ENCODE data around the gene ALG2. TPM values are rescaled to one million over a fixed set of nuclear protein-coding genes. Genes with fewer than 3 reads are reported as not detected.

Gene ALG2
- polyA plus RNA-seq, 4 donors, result 12.4 to 45.5 (median 20.6) TPM

DNA sequence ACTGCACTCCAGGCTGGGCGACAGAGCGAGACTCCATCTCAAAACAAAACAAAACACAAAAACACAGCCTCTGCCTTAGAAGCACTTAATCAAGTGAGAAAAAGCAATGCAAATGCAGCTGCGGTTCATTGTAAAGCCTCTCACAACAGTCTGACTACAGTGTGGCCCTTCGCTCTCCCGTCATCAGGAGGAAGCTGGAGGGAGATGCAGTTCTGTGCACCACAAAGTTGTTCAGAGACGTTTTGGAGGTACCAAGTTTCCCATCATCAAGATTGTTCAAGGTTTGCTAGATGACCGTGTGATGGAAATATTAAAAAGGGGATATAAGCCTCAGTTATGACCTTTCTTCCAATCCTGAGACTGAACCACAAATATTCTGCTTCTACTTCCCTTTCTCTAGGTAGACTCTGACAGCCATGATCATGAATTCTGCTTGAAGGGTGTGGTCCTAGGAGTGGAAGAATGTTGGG is 41.2 kb upstream of the ALG2 start:
- 77 to 88% (median 80%) methylated on average over 7 of the region's 7 CpGs for WGBS, 3 donors
- Histone ChIP-seq H3K4me3 (ENCODE audit: low read depth in 1 of 3, low read length in 3 of 3) (no peak overlapping the region), H3K27ac (ENCODE audit: low read depth in 1 of 3, low read length in 2 of 3) (no peak overlapping the region), H3K4me1 (ENCODE audit: control insufficient read depth in 3 of 3, insufficient read depth in 2 of 3, low read depth in 1 of 3, low read length in 2 of 3) (peaks cover 0 to 5% (median 0%) of the 10 kb centered on the region in 3 donors), H3K36me3 (ENCODE audit: control insufficient read depth in 3 of 3, insufficient read depth in 2 of 3, low read depth in 1 of 3, low read length in 3 of 3) (no peaks in the 10 kb centered on the region), H3K9me3 (ENCODE audit: control insufficient read depth in 2 of 2, insufficient read depth in 1 of 2, low read depth in 1 of 2, low read length in 1 of 2) (no peaks in the 10 kb centered on the region), H3K27me3 (ENCODE audit: control insufficient read depth in 3 of 3, insufficient read depth in 3 of 3, low read length in 3 of 3) (no peaks in the 10 kb centered on the region)
- DNase-seq (no peak), FAIRE-seq (no peak)

DNA sequence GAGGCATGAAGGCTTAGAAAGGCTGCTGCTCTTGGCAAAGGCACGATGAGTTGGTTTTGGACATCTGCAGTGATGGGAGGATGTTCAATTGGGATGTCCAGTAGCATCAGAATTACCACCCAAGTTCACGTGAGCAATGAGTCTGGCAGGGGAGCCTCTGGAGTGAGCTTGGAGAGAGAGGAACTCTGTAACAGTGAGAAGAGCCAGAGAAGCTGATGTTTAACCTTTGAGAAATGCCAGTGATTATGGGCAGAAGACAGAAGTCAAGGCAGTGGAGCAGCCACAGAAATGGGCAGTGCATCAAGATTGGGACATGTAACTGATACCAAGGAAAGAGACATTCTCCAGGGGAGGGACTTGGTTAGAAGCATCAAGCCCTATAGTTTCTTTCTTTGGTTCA is 40.2 kb upstream of the ALG2 start:
- Histone ChIP-seq H3K36me3 (ENCODE audit: control insufficient read depth in 3 of 3, insufficient read depth in 2 of 3, low read depth in 1 of 3, low read length in 3 of 3) (no peaks in the 10 kb centered on the region), H3K4me3 (ENCODE audit: low read depth in 1 of 3, low read length in 3 of 3) (no peak overlapping the region), H3K4me1 (ENCODE audit: control insufficient read depth in 3 of 3, insufficient read depth in 2 of 3, low read depth in 1 of 3, low read length in 2 of 3) (peaks cover 0 to 5% (median 0%) of the 10 kb centered on the region in 3 donors), H3K27ac (ENCODE audit: low read depth in 1 of 3, low read length in 2 of 3) (no peak overlapping the region), H3K27me3 (ENCODE audit: control insufficient read depth in 3 of 3, insufficient read depth in 3 of 3, low read length in 3 of 3) (no peaks in the 10 kb centered on the region), H3K9me3 (ENCODE audit: control insufficient read depth in 2 of 2, insufficient read depth in 1 of 2, low read depth in 1 of 2, low read length in 1 of 2) (no peaks in the 10 kb centered on the region)
- 78 to 93% (median 89%) methylated on average over 2 of the region's 2 CpGs for WGBS, 3 donors
- DNase-seq (no peak), FAIRE-seq (no peak)

DNA sequence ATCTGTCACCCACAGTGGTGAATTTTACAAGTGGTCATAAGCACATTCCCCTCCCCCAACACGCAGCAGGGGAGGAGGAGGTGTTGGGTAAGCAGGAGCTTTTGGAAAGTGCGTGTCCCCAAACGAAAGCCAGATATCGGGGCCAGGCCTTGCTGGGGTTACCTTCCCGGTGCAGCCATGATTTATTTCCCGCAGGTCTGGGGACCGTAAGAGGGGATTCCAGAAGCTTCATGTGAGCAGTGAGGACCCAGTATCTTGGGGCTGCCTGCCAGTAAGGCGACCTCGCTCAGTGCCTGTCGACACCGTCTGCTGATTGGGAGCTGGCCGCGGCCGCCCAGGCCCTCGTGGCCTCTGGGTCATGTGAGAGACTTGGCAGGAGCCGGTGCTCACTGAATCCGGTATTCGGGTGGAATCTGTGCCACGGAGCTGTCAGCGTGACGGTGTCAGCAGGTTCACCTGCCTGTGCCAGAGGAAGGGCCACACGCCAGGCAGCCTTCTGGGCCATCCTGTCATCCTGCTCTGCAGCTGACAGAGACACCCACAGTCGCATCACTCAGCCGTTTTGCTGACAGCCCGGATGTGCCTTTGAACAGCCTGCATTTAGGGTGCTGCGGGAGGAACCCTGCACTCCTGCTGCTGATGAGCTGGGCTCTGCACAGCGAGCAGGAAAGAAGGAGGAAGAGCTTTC is 37.6 kb upstream of the ALG2 start:
- H3K4me1 ChIP-seq (ENCODE audit: control insufficient read depth in 3 of 3, insufficient read depth in 2 of 3, low read depth in 1 of 3, low read length in 2 of 3), result peaks cover 0 to 5% (median 0%) of the 10 kb centered on the region in 3 donors
- DNase-seq (peak; percentile 30 to 76), FAIRE-seq (no peak)
- H3K27me3 ChIP-seq (ENCODE audit: control insufficient read depth in 3 of 3, insufficient read depth in 3 of 3, low read length in 3 of 3), result no peaks in the 10 kb centered on the region
- peak overlapping the region in 1 of 3 donors; percentile 22 for H3K4me3 ChIP-seq (ENCODE audit: low read depth in 1 of 3, low read length in 3 of 3)
- 14 to 30% (median 21%) methylated on average over 27 of the region's 27 CpGs for WGBS, 3 donors
- no peak overlapping the region for H3K27ac ChIP-seq (ENCODE audit: low read depth in 1 of 3, low read length in 2 of 3)
- no peaks in the 10 kb centered on the region for H3K36me3 ChIP-seq (ENCODE audit: control insufficient read depth in 3 of 3, insufficient read depth in 2 of 3, low read depth in 1 of 3, low read length in 3 of 3)
- H3K9me3 ChIP-seq (ENCODE audit: control insufficient read depth in 2 of 2, insufficient read depth in 1 of 2, low read depth in 1 of 2, low read length in 1 of 2), result no peaks in the 10 kb centered on the region

DNA sequence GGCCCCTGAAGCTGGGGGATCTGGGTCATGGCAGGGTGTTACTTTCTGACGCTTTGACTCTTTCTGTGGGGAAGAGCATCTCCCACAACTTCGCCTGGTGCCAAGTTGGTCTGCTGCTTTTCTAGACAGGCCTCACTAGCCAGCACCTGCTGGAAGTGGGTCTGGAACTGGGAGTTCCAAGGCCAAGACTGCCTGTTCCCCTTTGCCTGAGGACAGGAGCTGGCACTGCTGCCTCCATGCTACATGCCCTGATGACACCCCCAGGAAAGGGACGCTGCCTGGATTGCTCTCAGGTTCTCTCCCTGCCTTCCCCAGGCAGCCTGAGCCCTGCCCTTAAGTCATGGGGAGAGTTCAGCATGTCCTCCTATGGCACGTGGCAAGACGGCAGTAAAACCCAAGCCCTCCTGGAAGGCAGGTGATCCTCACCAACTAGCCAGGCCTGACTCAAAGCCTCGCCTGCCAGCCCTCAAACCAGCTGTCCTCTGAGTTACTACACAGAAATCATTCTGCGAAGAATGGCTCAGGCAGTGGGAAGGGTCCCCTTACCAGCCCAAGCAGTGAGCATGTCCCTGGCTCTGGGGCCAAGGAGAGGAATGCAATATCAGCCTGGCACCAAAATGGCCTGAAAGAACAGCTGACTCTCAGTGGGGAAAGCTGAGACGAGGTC is 36.1 kb upstream of the ALG2 start:
- Histone ChIP-seq H3K36me3 (ENCODE audit: control insufficient read depth in 3 of 3, insufficient read depth in 2 of 3, low read depth in 1 of 3, low read length in 3 of 3) (no peaks in the 10 kb centered on the region), H3K4me3 (ENCODE audit: low read depth in 1 of 3, low read length in 3 of 3) (no peak overlapping the region), H3K27ac (ENCODE audit: low read depth in 1 of 3, low read length in 2 of 3) (no peak overlapping the region), H3K27me3 (ENCODE audit: control insufficient read depth in 3 of 3, insufficient read depth in 3 of 3, low read length in 3 of 3) (no peaks in the 10 kb centered on the region), H3K4me1 (ENCODE audit: control insufficient read depth in 3 of 3, insufficient read depth in 2 of 3, low read depth in 1 of 3, low read length in 2 of 3) (peaks cover 0 to 5% (median 0%) of the 10 kb centered on the region in 3 donors), H3K9me3 (ENCODE audit: control insufficient read depth in 2 of 2, insufficient read depth in 1 of 2, low read depth in 1 of 2, low read length in 1 of 2) (no peaks in the 10 kb centered on the region)
- 82 to 94% (median 90%) methylated on average over 8 of the region's 8 CpGs for WGBS, 3 donors
- DNase-seq, result no peak
- FAIRE-seq, result no peak

DNA sequence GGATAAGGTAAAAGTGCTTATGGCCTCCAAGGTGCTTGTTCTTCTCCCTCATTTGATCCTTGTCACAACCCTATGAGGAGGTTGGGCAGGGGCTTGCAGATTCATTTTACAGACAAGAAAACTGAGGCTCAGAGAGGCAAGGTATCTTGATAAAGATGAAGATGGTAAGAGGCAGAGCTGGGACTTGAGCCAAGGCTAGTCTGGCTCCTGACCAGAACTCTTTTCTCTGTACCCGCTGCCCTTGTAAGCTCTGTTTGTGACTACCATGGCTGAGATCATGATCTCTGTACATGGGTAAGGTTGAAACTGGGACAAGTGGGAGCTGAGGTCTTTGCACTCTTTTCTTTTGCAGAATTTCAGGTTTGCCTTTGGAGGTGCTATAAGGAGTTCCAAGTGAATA is 33.9 kb upstream of the ALG2 start:
- Histone ChIP-seq H3K4me3 (ENCODE audit: low read depth in 1 of 3, low read length in 3 of 3) (no peak overlapping the region), H3K4me1 (ENCODE audit: control insufficient read depth in 3 of 3, insufficient read depth in 2 of 3, low read depth in 1 of 3, low read length in 2 of 3) (peaks cover 0 to 5% (median 0%) of the 10 kb centered on the region in 3 donors), H3K36me3 (ENCODE audit: control insufficient read depth in 3 of 3, insufficient read depth in 2 of 3, low read depth in 1 of 3, low read length in 3 of 3) (no peaks in the 10 kb centered on the region), H3K9me3 (ENCODE audit: control insufficient read depth in 2 of 2, insufficient read depth in 1 of 2, low read depth in 1 of 2, low read length in 1 of 2) (no peaks in the 10 kb centered on the region), H3K27me3 (ENCODE audit: control insufficient read depth in 3 of 3, insufficient read depth in 3 of 3, low read length in 3 of 3) (no peaks in the 10 kb centered on the region), H3K27ac (ENCODE audit: low read depth in 1 of 3, low read length in 2 of 3) (no peak overlapping the region)
- FAIRE-seq (no peak), DNase-seq (no peak)
- 68 to 86% (median 85%) methylated on average over 1 of the region's 1 CpG for WGBS, 3 donors

DNA sequence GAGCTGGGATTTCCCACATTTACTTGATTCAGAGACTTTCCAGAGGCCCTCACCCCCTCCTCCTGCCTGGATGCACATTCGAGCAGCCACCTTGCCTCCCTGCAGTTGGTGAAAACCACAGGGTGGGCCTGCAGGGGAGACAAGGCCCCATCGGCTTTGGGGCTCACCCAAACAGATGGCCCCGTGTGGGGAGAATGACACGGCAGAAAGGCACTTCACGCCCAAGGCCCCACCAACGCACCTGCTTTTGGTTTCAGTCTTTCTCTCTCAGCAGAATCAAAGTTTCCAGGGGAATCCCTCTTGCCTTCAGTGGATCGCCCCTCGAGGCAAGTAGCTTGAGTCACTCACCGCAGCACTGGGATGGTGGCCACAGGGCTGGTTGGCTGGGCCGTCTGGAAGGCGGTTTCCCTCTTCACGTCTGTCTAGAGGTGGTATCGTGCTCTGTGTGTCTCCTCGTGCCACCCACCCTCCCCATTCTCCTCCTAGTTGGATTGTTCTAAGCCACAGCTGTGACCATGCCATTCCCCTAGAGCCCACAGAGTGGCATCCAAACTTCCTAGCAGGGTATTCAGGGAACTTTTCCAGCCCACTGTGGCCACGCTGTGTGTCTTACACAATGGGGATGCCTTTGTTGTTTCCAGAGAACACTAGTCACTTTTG is 32.2 kb upstream of the ALG2 start:
- Histone ChIP-seq H3K4me1 (ENCODE audit: control insufficient read depth in 3 of 3, insufficient read depth in 2 of 3, low read depth in 1 of 3, low read length in 2 of 3) (peaks cover 0 to under 1% (median 0%) of the 10 kb centered on the region in 3 donors), H3K9me3 (ENCODE audit: control insufficient read depth in 2 of 2, insufficient read depth in 1 of 2, low read depth in 1 of 2, low read length in 1 of 2) (no peaks in the 10 kb centered on the region), H3K36me3 (ENCODE audit: control insufficient read depth in 3 of 3, insufficient read depth in 2 of 3, low read depth in 1 of 3, low read length in 3 of 3) (no peaks in the 10 kb centered on the region), H3K4me3 (ENCODE audit: low read depth in 1 of 3, low read length in 3 of 3) (no peak overlapping the region), H3K27ac (ENCODE audit: low read depth in 1 of 3, low read length in 2 of 3) (peak overlapping the region in 1 of 3 donors; percentile 71), H3K27me3 (ENCODE audit: control insufficient read depth in 3 of 3, insufficient read depth in 3 of 3, low read length in 3 of 3) (no peaks in the 10 kb centered on the region)
- FAIRE-seq (no peak), DNase-seq (no peak)
- WGBS, 3 donors, result 51 to 70% (median 70%) methylated on average over 15 of the region's 15 CpGs

DNA sequence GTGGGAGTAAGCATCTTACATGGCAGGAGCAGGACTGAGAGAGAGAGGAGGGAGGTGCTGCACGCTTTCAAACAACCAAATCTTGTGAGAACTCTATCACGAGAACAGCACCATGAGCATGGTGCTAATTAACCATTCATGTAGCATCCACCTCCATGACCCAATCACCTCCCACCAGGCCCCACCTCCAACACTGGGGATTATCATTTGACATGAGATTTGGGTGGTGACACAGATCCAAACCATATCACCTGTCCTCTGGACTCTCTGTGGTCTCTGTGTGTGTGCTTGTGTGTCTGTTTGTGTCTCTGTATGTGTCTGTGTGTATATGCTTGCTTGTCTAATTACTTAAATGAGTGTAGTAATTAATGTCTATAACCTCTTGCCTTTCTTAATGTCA is 31.4 kb upstream of the ALG2 start:
- Histone ChIP-seq H3K27me3 (ENCODE audit: control insufficient read depth in 3 of 3, insufficient read depth in 3 of 3, low read length in 3 of 3) (no peaks in the 10 kb centered on the region), H3K27ac (ENCODE audit: low read depth in 1 of 3, low read length in 2 of 3) (peak overlapping the region in 1 of 3 donors; percentile 71), H3K9me3 (ENCODE audit: control insufficient read depth in 2 of 2, insufficient read depth in 1 of 2, low read depth in 1 of 2, low read length in 1 of 2) (no peaks in the 10 kb centered on the region), H3K4me3 (ENCODE audit: low read depth in 1 of 3, low read length in 3 of 3) (no peak overlapping the region), H3K36me3 (ENCODE audit: control insufficient read depth in 3 of 3, insufficient read depth in 2 of 3, low read depth in 1 of 3, low read length in 3 of 3) (no peaks in the 10 kb centered on the region), H3K4me1 (ENCODE audit: control insufficient read depth in 3 of 3, insufficient read depth in 2 of 3, low read depth in 1 of 3, low read length in 2 of 3) (no peaks in the 10 kb centered on the region)
- no peak for FAIRE-seq
- DNase-seq, result no peak
- 89 to 100% (median 89%) methylated on average over 2 of the region's 2 CpGs for WGBS, 3 donors

DNA sequence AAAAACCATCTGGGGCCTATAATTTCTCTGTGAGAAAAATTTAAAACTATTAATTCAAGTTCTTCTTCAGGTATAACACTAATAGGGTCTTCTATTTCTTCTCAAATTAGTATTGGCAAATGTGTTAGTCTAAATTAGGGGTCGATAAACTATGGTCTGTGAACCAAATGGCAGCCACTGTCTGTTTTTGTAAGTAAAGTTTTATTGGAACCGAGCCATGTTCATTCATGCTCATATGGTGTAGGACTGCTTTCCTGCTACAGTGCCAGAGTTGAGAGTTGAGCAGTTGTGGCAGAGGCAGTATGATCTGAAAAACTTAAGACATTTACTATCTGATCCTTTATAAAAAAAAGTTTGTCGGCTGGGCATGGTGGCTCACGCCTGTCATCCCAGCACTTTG is 29.4 kb upstream of the ALG2 start:
- no peak overlapping the region for H3K27ac ChIP-seq (ENCODE audit: low read depth in 1 of 3, low read length in 2 of 3)
- no peaks in the 10 kb centered on the region for H3K4me1 ChIP-seq (ENCODE audit: control insufficient read depth in 3 of 3, insufficient read depth in 2 of 3, low read depth in 1 of 3, low read length in 2 of 3)
- H3K4me3 ChIP-seq (ENCODE audit: low read depth in 1 of 3, low read length in 3 of 3), result no peak overlapping the region
- no peaks in the 10 kb centered on the region for H3K36me3 ChIP-seq (ENCODE audit: control insufficient read depth in 3 of 3, insufficient read depth in 2 of 3, low read depth in 1 of 3, low read length in 3 of 3)
- FAIRE-seq, result no peak
- no peaks in the 10 kb centered on the region for H3K27me3 ChIP-seq (ENCODE audit: control insufficient read depth in 3 of 3, insufficient read depth in 3 of 3, low read length in 3 of 3)
- no peaks in the 10 kb centered on the region for H3K9me3 ChIP-seq (ENCODE audit: control insufficient read depth in 2 of 2, insufficient read depth in 1 of 2, low read depth in 1 of 2, low read length in 1 of 2)
- 94 to 95% (median 94%) methylated on average over 4 of the region's 4 CpGs for WGBS, 3 donors
- DNase-seq, result no peak

Measured in small intestine (tissue), 7 donors.